Stomach (tissue), 9 donors: ENCODE data around the gene HSPBP1. TPM values are rescaled to one million over a fixed set of nuclear protein-coding genes. Genes with fewer than 3 reads are reported as not detected.

Source experiments
- DNase-seq, 2 donors: peaks; one replicate each; pipeline versions ENCODE4 v3.0.0 to v3.0.0-alpha.2; 2013 to 2019
- H3K27ac ChIP-seq, 5 donors: fragments of 200-600 bp in 4 of 5; sonication (generic) in 4 of 5; one replicate each; pipeline ENCODE4 v1.5.1; 2013 to 2019; ENCODE audit warnings: mild to moderate bottlenecking in 1 of 5, moderate library complexity in 1 of 5
- H3K27me3 ChIP-seq, 3 donors: fragments of 200-600 bp; sonication (generic); one replicate each; pipeline ENCODE4 v1.5.1; 2017 to 2019; ENCODE audit warnings: mixed run types in 1 of 3
- H3K36me3 ChIP-seq, 4 donors: fragments of 200-600 bp; sonication (generic); 1 replicate in 3 of 4; 2 replicates in 1 of 4; pipeline ENCODE4 v1.5.1; 2016 to 2019
- H3K4me1 ChIP-seq, 4 donors: fragments of 200-600 bp; sonication (generic); one replicate each; pipeline ENCODE4 v1.5.1; 2016 to 2019
- H3K4me3 ChIP-seq, 4 donors: fragments of 200-600 bp; sonication (generic) in 3 of 4; one replicate each; pipeline ENCODE4 v1.5.1; 2016 to 2019; ENCODE audit warnings: mild to moderate bottlenecking in 1 of 4
- H3K9me3 ChIP-seq, 4 donors: fragments of 200-600 bp; sonication (generic); one replicate each; pipeline ENCODE4 v1.5.1; 2016 to 2019
- CTCF ChIP-seq, 7 experiments: fragments of 450-650 bp in 4 of 7; fragments of 200-600 bp in 3 of 7; sonication (generic) in 3 of 7; IDR thresholded peaks; one replicate each; pipeline ENCODE4 v1.5.1; 2016 to 2019; ENCODE audit warnings: antibody characterized with exemption in 7 of 7, control low read depth in 2 of 7, mild to moderate bottlenecking in 1 of 7
- EP300 ChIP-seq: sonication (generic); formaldehyde crosslinking; IDR thresholded peaks from one replicate; pipeline ENCODE4 v1.6.1; 2017; ENCODE audit warnings: antibody characterized with exemption
- POLR2A ChIP-seq, 4 donors: fragments of 450-650 bp; IDR thresholded peaks; one replicate each; pipeline ENCODE4 v1.6.1; 2016; ENCODE audit warnings: antibody characterized with exemption in 4 of 4, control low read depth in 2 of 4, mild to moderate bottlenecking in 1 of 4, moderate library complexity in 1 of 4
- POLR2AphosphoS5 ChIP-seq, 3 donors: sonication (generic); formaldehyde crosslinking; IDR thresholded peaks; one replicate each; pipeline ENCODE4 v1.6.1; 2016; ENCODE audit warnings: antibody characterized with exemption in 3 of 3
- WGBS, 5 donors: extraction: QIAGEN DNeasy Blood & Tissue Kit in 3 of 5; methylation state at CpG; one replicate each; pipeline versions ENCODE4 v1.1.5 to v1.1.7; 2013 to 2018; 5-methylcytosine and 5-hydroxymethylcytosine counted together
- intact Hi-C: fragments of 100-400 bp; cut with DNase I; formaldehyde crosslinking; loops from one replicate; pipeline ENCODE4 v1.15.1; 2023; ENCODE audit warnings: low total_unique reads
- polyA plus RNA-seq, 3 donors: library from polyadenylated mRNA; stranded (reverse); fragments of 200-250 nt; gene quantifications; one replicate each; pipeline ENCODE4 v1.2.3, GENCODE V29; 2013
- total RNA-seq, 5 donors: library from RNA; depleted of rRNA; stranded (reverse); fragments of >200 nt; gene quantifications; one replicate each; pipeline versions ENCODE4 v1.1.0 to v1.2.3, GENCODE V29; 2014 to 2016
- donor health status: healthy with polysubstance abuse.
- donor health status: Bipolar disorder and iron deficiency.
- donor health status: healthy.

The HSPBP1 gene
- total and polyA plus RNA-seq, 8 donors, result 5.3 to 69.2 (median 26.3) TPM

- peaks cover 3 to 17% (median 5%) of the 10 kb centered on the region in 4 donors for H3K4me1 ChIP-seq
- intact Hi-C loops, result no loop called here
- H3K36me3 ChIP-seq, result peaks cover 20 to 90% (median 84%) of the 10 kb centered on the region in 4 donors
- no peak for TF ChIP-seq POLR2AphosphoS5 (IDR thresholded peaks at IDR 0.05)
- TF ChIP-seq POLR2A (IDR thresholded peaks at IDR 0.05), result no peak
- TF ChIP-seq EP300, result no peak
- TF ChIP-seq CTCF (IDR thresholded peaks at IDR 0.05), result no peak
- H3K9me3 ChIP-seq, result no peaks in the 10 kb centered on the region
- H3K4me3 ChIP-seq, result no peak overlapping the region
- DNase-seq, result no peak
- no peaks in the 10 kb centered on the region for H3K27me3 ChIP-seq
- WGBS, 5 donors, result 91 to 96% (median 95%) methylated on average over 9 to 36 of the region's 36 CpGs
- H3K27ac ChIP-seq, result no peak overlapping the region
These were observed 5.8 kb downstream of the HSPBP1 start for GRCh38 chr19:55273978-55274707.

GRCh38 chr19:55272142-55272541 is 7.8 kb downstream of the HSPBP1 start:
- intact Hi-C loops, result no loop called here

GRCh38 chr19:55270172-55270942 is 9.6 kb downstream of the HSPBP1 start:
- TF ChIP-seq POLR2AphosphoS5 (IDR thresholded peaks at IDR 0.05), result no peak
- no peak for TF ChIP-seq POLR2A (IDR thresholded peaks at IDR 0.05)
- TF ChIP-seq EP300, result no peak
- TF ChIP-seq CTCF (IDR thresholded peaks at IDR 0.05), result no peak
- H3K36me3 ChIP-seq, result peaks cover 16 to 80% (median 72%) of the 10 kb centered on the region in 4 donors
- no peak overlapping the region for H3K4me3 ChIP-seq
- intact Hi-C loops, result no loop called here
- DNase-seq, result no peak
- H3K9me3 ChIP-seq, result no peaks in the 10 kb centered on the region
- no peak overlapping the region for H3K27ac ChIP-seq
- WGBS, 5 donors, result 85 to 92% (median 88%) methylated on average over 13 to 25 of the region's 25 CpGs
- no peaks in the 10 kb centered on the region for H3K27me3 ChIP-seq
- H3K4me1 ChIP-seq, result no peaks in the 10 kb centered on the region

More at GRCh38 chr19:55272142-55272541, 7.8 kb downstream of the HSPBP1 start:
- 90 to 96% (median 93%) methylated on average over 18 of the region's 18 CpGs for WGBS, 5 donors
- Histone ChIP-seq H3K27me3 (no peaks in the 10 kb centered on the region), H3K36me3 (peaks cover 14 to 92% (median 80%) of the 10 kb centered on the region in 4 donors), H3K27ac (no peak overlapping the region), H3K4me3 (no peak overlapping the region), H3K4me1 (peaks cover 0 to 8% (median 0%) of the 10 kb centered on the region in 4 donors), H3K9me3 (no peaks in the 10 kb centered on the region)
- TF ChIP-seq POLR2A (IDR thresholded peaks at IDR 0.05) (no peak), POLR2AphosphoS5 (IDR thresholded peaks at IDR 0.05) (no peak), EP300 (no peak), CTCF (IDR thresholded peaks at IDR 0.05) (no peak)
- no peak for DNase-seq

- Histone ChIP-seq H3K9me3 (no peaks in the 10 kb centered on the region), H3K27me3 (no peaks in the 10 kb centered on the region), H3K27ac (no peak overlapping the region), H3K4me1 (no peaks in the 10 kb centered on the region), H3K4me3 (no peak overlapping the region), H3K36me3 (peaks cover 13 to 78% (median 66%) of the 10 kb centered on the region in 4 donors)
- intact Hi-C loops, result no loop called here
- WGBS, 5 donors, result 89 to 96% (median 94%) methylated on average over 8 of the region's 8 CpGs
- DNase-seq, result no peak
- TF ChIP-seq CTCF (IDR thresholded peaks at IDR 0.05) (no peak), POLR2AphosphoS5 (IDR thresholded peaks at IDR 0.05) (no peak), POLR2A (IDR thresholded peaks at IDR 0.05) (no peak), EP300 (no peak)
These were observed 10.6 kb downstream of the HSPBP1 start for GRCh38 chr19:55269299-55269698.
